Right lobe of liver (tissue), 4 donors: ENCODE measurements around the gene TESK1.

Experiments
- POLR2A ChIP-seq: fragments of 450-650 bp; IDR thresholded peaks from one replicate; pipeline ENCODE4 v1.6.1; 2017; ENCODE audit warnings: antibody characterized with exemption, mild to moderate bottlenecking
- TF ChIP-seq, protein P1 (sequence below), 4 donors: fragments of 200-600 bp in 3 of 4; fragments of 450-650 bp in 1 of 4; IDR thresholded peaks; one replicate each; pipeline versions ENCODE4 v1.5.1 to v1.8.0; 2016 to 2022; ENCODE audit warnings: antibody characterized with exemption in 4 of 4, mild to moderate bottlenecking in 2 of 4
- donor health status: DM: no; HTN: no; CAD: no.
- donor health status: DM: no; HTN: no; CAD: no.
- donor health status: DM: no; HTN: yes; CAD: no.

DNA sequence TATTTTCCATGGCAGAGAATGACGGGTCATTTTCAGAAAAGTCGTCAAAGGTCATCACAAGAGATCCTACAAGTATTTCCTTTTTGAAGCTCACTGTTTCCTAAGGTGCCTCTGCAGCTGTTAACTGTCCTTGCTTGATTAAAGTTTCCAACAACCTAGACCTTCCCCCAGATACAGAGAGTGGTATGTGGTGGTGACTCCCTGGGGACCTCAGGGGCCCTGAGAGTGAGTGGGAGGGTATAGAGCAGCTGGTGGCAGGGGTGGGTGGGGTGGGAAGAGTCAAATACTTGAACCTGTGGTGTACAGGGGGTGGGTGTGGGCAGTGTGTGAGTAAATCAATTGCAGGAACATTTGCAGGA lies 14.7 kb downstream of the TESK1 start:
- TF ChIP-seq, protein P1, sequence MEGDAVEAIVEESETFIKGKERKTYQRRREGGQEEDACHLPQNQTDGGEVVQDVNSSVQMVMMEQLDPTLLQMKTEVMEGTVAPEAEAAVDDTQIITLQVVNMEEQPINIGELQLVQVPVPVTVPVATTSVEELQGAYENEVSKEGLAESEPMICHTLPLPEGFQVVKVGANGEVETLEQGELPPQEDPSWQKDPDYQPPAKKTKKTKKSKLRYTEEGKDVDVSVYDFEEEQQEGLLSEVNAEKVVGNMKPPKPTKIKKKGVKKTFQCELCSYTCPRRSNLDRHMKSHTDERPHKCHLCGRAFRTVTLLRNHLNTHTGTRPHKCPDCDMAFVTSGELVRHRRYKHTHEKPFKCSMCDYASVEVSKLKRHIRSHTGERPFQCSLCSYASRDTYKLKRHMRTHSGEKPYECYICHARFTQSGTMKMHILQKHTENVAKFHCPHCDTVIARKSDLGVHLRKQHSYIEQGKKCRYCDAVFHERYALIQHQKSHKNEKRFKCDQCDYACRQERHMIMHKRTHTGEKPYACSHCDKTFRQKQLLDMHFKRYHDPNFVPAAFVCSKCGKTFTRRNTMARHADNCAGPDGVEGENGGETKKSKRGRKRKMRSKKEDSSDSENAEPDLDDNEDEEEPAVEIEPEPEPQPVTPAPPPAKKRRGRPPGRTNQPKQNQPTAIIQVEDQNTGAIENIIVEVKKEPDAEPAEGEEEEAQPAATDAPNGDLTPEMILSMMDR (IDR thresholded peaks at IDR 0.05), result no peak
- no peak for TF ChIP-seq POLR2A
